H54 (cell line): Measurements from ENCODE around the gene PTTG1IP.

Experiments used
- DNase-seq: peaks from one replicate; pipeline ENCODE4 v3.0.0; 2011; ENCODE audit warnings: low spot score, mixed read lengths; ENCODE audit not compliant: insufficient read length
- FAIRE-seq: peaks from 3 replicates; lab custom pipeline; 2011; peaks lifted over from hg19 to GRCh38; lab: Jason Lieb, UNC
- POLR2A ChIP-seq: IDR thresholded peaks from 2 replicates; pipeline ENCODE4 v1.6.1; 2011; ENCODE audit warnings: low read depth, mild to moderate bottlenecking, low read length

Gene PTTG1IP

DNA sequence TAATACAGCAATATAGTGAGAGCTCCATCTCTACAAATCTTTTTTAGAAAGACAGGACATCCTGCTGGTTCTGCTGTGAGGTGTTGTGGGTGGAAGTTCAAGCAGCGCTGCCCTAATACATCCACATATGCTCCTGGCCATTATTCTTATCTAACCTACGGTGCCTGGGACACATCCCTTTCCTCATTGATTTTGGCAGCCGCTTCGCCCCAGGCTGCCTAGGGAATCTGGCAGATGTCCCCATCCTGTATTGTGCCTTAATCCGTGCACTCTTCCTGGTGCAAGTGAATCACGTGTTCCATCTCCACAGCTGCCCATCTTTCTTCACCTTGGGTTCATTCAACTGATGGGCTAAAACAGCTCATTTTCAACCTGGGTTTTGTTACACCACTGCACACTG lies 68.7 kb downstream of the PTTG1IP start:
- no peak for TF ChIP-seq POLR2A
- DNase-seq (no peak), FAIRE-seq (no peak)

DNA sequence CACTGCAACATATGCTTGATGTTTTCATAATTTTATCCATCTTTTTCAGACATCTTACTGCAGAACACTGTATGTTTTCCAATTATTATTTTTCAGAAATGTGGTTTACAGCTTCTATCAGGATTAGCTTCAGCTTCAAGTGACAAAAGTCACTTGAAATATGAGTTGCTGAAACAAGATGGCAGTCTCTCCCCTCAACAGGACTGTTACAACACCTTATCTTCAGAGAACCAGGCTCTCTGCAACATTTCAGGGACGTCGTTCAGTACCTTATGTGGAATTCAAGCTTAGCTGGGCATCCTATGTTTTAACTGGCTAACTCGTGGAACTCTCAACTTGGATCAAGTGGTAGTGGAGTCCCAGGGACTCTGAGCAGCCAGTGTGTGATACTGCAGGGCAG lies 69.8 kb downstream of the PTTG1IP start:
- DNase-seq = no peak
- FAIRE-seq = no peak

DNA sequence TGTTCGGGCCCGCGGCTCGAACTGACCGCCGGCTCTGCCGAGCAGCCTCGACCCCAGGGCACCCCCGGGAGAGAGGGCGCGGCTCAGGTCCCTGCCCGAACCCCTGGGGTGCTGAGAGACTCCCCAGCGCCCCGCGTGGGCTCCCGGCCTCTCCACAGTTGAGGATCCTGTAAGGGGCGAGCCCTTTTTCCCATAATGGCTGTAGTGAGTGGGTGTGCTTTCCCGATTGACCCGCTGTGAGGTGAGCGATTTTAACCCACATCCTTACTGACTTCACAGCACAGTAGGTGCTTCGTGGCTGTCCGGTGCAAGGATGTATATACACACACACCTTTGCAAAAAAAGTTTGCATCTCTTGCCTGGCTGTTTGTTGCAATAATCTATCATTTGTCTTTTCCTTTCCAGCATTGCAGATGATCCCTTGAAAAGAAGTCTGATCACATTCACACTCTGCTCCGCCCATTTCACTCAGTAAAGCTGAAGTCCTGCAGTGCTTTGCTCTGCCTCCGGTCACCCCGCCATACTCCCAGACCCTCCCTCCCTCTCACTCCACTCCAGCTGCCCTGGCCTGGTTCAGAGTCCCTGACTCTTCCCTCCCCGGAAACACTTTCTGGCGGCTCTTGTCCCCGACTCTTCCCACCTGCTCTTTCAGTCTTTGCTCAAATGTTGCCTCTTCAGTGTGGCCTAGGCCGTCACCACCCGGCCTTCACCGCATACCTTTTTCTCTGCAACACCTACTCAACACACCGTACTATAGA lies 70.9 kb downstream of the PTTG1IP start:
- peak; percentile 42 for DNase-seq
- TF ChIP-seq POLR2A = no peak
- FAIRE-seq = no peak

More for the DNA sequence above, 69.8 kb downstream of the PTTG1IP start:
- no peak for TF ChIP-seq POLR2A

DNA sequence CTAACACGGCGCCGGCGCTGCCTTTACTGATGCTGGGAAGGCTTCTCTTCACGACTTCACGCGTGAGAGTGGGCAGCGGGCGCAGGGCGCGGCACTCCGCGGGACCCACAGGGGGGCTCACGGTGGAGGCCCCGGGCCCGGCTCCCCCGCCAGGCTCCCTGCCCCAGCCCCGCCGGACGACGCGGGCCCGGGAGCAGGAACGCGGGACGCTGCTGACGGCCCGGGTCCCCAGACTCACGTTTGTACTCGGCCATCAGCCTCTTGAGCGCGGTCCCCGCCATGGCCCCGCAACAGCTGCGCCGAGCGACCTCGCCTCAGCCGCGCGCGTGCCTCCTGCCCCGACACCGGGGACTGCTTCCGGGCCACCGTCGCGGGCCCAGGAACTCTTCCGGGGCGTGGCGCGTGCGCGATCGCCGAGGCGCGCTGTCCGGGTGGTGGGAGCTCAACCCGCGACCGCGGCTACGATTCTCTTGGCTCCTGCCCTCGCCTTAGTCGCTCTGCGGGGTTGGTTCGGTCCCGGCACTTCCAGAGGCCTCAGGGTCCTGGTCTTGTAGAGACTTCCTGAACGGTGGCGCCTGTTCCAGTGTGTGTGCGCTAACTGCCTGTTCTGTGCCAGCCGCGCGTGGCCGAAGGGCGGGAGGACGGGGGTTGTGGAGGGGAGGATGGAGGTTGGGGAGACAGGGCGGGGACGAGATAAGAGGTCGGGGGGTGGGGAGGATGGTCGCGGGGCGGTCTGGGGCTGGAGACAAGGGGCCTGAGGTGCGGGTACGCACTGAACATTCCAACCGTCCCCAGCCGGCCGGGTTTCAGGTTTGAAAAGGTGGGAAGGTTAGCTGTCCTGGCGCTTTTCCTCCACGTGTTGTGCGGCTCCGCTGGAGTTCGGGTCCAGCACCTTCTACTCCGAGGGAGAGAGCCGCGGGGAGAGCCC lies 71.8 kb downstream of the PTTG1IP start, which contains the start of gene UBE2G2:
UBE2G2 (minus strand) TSS at position 353 of the 928 bp plus-strand sequence; CDS start at position 281, 72 bp downstream.
- DNase-seq (peak; percentile 98), FAIRE-seq (no peak)
- peak; percentile 95 for TF ChIP-seq POLR2A

DNA sequence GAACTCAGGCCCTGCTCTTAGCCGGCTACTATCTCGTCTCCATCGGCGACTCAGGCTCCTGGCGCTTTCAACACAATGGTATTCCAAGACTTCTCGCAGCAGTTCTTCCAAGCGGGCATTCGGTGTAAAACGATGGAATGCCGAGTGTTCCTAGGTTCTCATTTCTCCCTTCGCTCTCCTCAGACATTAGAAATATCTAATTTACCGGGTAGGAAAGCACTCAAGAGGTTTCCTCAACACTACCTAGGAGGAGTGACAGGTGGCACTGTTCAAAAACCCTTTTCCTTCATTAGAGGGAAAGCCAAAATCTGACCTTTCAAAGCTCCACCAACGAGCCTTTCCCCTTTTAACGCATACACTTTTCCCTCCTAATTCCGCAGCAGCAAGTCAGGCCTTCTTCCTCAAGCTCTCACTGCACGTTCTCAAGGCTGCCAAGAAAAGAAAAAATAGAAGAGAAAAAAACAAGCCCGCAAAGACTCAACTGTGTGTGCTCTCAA lies 72.5 kb downstream of the PTTG1IP start:
- DNase-seq (peak; percentile 54), FAIRE-seq (no peak)
- no peak for TF ChIP-seq POLR2A

DNA sequence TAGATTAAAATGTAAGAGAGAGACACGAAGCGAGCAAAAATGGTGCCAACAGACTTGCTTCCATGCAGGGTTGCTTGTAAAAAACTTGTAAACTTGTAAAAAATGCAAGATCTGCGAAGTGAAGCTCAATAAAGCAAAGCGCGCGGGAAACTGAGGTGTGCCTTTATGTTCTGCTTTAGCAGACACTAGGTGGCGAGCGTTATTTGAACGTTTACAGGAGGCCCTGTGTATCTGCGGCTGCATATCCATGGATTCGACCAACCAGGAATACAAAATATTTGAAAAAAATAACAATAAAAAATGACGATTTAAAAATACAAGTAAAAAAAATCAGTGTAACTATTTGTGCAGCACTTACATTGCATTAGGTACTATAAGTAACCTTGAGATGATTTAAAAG lies 73.4 kb downstream of the PTTG1IP start:
- no peak for FAIRE-seq

DNA sequence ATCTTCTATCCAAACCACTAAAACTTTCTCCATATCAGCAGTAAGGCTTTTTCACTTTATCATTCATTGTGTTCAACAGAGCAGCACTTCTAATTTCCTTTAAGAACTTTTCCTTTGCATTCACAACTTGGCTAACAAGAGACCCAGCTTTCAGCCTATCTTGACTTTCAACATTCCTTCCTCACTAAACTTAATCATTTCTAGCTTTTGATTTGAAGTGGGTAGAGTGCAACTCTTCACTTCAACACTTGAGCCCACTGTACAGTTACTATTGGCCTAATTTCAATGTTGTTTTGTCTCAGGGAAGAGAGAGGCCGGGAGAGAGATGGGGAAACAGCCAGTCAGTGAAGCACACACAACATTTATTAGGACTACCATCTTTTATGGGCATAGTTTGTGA lies 73.8 kb downstream of the PTTG1IP start:
- DNase-seq (no peak), FAIRE-seq (no peak)
- no peak for TF ChIP-seq POLR2A

More for the DNA sequence above, 73.4 kb downstream of the PTTG1IP start:
- TF ChIP-seq POLR2A = no peak
- no peak for DNase-seq
